ENCODE measurements around the gene CCL8. TPM values are rescaled to one million over a fixed set of nuclear protein-coding genes. Genes with fewer than 3 reads are reported as not detected.
"Not testable (repeated sequence)": the region's sequence is repeated elsewhere in the genome, so short reads cannot be mapped to it uniquely, and the experiment has no call there.

The CCL8 gene
- total and polyA plus RNA-seq, 2 experiments from 2014 or later = not detected

DNA sequence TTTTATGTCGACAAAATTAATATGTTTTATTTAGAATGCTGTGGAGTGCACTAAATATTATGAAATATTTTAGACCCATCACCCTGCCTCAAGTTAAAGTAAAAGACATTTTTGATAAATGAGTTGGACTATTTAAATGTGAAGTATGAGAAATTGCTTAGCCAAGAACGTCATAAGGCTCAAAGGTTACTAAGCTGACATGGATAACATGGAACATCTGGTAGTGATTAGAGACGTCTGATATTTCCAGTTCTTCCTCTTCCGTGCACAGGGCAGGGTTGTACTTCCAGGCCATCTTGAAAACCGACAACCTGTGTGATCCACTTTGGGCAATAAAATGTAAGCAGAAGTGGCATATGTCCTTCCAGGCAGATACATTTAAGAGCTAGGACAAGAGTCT lies 7.2 kb upstream of the CCL8 start:
- TF ChIP-seq, protein P1, sequence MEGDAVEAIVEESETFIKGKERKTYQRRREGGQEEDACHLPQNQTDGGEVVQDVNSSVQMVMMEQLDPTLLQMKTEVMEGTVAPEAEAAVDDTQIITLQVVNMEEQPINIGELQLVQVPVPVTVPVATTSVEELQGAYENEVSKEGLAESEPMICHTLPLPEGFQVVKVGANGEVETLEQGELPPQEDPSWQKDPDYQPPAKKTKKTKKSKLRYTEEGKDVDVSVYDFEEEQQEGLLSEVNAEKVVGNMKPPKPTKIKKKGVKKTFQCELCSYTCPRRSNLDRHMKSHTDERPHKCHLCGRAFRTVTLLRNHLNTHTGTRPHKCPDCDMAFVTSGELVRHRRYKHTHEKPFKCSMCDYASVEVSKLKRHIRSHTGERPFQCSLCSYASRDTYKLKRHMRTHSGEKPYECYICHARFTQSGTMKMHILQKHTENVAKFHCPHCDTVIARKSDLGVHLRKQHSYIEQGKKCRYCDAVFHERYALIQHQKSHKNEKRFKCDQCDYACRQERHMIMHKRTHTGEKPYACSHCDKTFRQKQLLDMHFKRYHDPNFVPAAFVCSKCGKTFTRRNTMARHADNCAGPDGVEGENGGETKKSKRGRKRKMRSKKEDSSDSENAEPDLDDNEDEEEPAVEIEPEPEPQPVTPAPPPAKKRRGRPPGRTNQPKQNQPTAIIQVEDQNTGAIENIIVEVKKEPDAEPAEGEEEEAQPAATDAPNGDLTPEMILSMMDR (IDR thresholded peaks at IDR 0.05; ENCODE audit: low read depth, low read length) = no peak

DNA sequence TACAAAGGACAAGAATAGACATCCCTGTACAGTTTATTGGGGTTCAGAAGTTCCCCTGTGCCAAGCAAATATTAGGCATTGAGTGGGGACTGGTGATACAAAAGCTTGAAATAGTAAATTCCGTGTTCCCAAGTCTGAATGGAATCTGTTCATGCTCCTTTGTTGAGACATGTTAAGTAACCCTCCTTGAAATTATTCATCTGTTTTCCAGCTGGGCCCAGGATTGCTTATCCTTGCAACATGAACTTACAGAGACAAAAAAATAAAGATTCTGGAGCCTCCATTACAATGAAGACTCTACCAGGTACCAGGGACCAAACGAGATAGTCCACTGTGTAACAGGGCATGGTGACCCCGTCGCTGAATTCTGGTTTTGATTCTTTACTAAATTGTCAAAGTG lies 6.1 kb upstream of the CCL8 start:
- peak in 1 of 2 donors; percentile 73 for DNase-seq (ENCODE audit: low read depth in 1 of 2, low spot score in 1 of 2)
- no peaks in the 10 kb centered on the region for H3K4me1 ChIP-seq (ENCODE audit: low read depth)
- TF ChIP-seq, protein P1 (IDR thresholded peaks at IDR 0.05; ENCODE audit: low read depth, low read length) = no peak
- no peak overlapping the region for H3K27ac ChIP-seq
- H3K27me3 ChIP-seq = peaks cover 45% of the 10 kb centered on the region
- H3K9me3 ChIP-seq (ENCODE audit: low read depth) = no peaks in the 10 kb centered on the region
- no peaks in the 10 kb centered on the region for H3K36me3 ChIP-seq
- no peak overlapping the region for H3K4me3 ChIP-seq

More for the DNA sequence above, 7.2 kb upstream of the CCL8 start:
- H3K9me3 ChIP-seq (ENCODE audit: low read depth) = no peaks in the 10 kb centered on the region
- H3K36me3 ChIP-seq = no peaks in the 10 kb centered on the region
- no peaks in the 10 kb centered on the region for H3K4me1 ChIP-seq (ENCODE audit: low read depth)
- peaks cover 45% of the 10 kb centered on the region for H3K27me3 ChIP-seq
- no peak overlapping the region for H3K27ac ChIP-seq
- peak in 1 of 2 donors; percentile 91 for DNase-seq (ENCODE audit: low read depth in 1 of 2, low spot score in 1 of 2)
- H3K4me3 ChIP-seq = no peak overlapping the region

DNA sequence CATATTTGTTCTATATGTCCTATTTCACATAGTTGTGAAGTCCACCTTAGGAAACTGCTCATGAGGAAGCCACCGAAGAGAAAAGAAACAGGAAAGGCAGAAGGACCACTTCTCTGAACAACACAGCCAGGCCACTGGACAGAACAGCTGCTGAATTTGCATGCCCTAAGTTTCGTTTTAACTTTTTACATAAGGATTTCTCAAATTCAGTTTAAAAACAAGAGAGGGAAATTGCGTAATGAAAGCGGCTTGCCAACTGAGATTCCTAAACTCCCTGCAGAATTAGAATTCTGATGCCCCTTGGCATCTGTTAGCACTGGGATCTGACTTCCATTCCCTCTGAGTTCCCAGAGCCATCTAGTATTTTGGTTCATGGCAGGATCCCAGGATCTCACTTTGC lies 5.0 kb upstream of the CCL8 start:
- TF ChIP-seq, protein P1 (IDR thresholded peaks at IDR 0.05; ENCODE audit: low read depth, low read length) = no peak
- DNase-seq (ENCODE audit: low read depth in 1 of 2, low spot score in 1 of 2) = peak in 1 of 2 donors; percentile 95
- H3K27ac ChIP-seq = no peak overlapping the region

DNA sequence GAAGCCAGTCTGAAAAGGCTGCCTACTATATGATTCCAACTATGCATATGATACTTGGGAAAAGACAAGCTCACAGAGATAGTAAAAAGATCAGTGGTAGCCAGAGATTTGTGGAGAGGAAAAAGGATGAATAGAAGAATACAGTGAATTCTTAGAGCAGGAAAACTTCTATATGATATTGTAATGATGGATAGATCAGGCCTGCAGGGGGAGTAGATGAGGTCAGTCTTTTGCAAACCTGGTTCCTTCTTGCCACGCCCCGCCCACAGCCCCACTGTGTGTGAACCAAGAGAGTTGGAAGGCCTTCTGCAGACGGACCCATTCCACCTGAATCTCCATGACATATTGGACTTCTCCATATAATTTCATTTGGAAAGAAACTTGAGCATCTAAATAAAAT lies 761 bp upstream of the CCL8 start:
- no peak overlapping the region for H3K4me3 ChIP-seq
- no peak for DNase-seq (ENCODE audit: low read depth in 1 of 2, low spot score in 1 of 2)
- H3K36me3 ChIP-seq = no peaks in the 10 kb centered on the region
- H3K4me1 ChIP-seq (ENCODE audit: low read depth) = no peaks in the 10 kb centered on the region
- TF ChIP-seq, protein P1 (IDR thresholded peaks at IDR 0.05; ENCODE audit: low read depth, low read length) = peak; percentile 17
- H3K27ac ChIP-seq = no peak overlapping the region
- no peaks in the 10 kb centered on the region for H3K9me3 ChIP-seq (ENCODE audit: low read depth)
- H3K27me3 ChIP-seq = peaks cover 23% of the 10 kb centered on the region

More for the DNA sequence above, 5.0 kb upstream of the CCL8 start:
- Histone ChIP-seq H3K27me3 (peaks cover 45% of the 10 kb centered on the region), H3K4me1 (ENCODE audit: low read depth) (no peaks in the 10 kb centered on the region), H3K9me3 (ENCODE audit: low read depth) (no peaks in the 10 kb centered on the region), H3K36me3 (no peaks in the 10 kb centered on the region), H3K4me3 (no peak overlapping the region)

DNA sequence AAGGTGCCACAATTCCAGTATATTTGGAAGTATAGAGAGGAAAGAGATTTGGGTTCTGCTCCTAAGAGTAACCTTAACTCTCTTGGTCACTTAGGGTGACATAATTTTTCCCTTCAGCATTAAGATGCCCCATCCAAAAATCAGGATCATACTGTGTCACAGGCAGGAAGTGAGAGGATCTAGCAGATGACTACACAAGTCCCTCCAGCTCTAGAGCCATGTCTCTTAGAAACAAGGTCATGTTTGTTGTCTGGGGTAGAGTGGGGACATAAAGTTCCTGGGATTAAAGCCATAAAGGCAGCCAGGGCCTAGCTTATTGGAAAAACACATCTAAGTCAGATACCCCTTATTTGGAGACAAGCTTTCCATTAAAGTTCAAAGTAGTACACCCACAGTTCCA lies 2.7 kb downstream of the CCL8 start:
- Histone ChIP-seq H3K9me3 (ENCODE audit: low read depth) (no peaks in the 10 kb centered on the region), H3K36me3 (no peaks in the 10 kb centered on the region), H3K4me1 (ENCODE audit: low read depth) (no peaks in the 10 kb centered on the region), H3K27ac (no peak overlapping the region), H3K4me3 (no peak overlapping the region), H3K27me3 (no peaks in the 10 kb centered on the region)
- DNase-seq (ENCODE audit: low read depth in 1 of 2, low spot score in 1 of 2) = no peak
- TF ChIP-seq, protein P1 (IDR thresholded peaks at IDR 0.05; ENCODE audit: low read depth, low read length) = no peak

DNA sequence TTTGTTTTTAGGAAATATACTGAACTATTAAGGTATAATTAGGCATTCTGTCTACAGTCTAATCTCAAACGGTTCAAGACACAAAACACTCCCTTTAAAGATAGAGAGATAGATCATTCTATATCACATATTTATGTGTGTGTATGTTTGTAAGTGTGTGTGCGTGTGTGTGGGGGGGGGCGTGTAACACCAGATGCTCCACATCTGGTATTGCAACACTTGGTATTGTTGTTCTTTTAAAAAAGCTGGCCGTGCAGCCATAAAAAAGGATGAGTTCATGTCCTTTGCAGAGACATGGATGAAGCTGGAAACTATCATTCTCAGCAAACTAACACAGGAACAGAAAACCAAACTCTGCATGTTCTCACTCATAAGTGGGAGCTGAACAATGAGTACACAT lies 8.3 kb downstream of the CCL8 start:
- not testable (repeated sequence) for H3K27me3 ChIP-seq; H3K4me1 ChIP-seq (ENCODE audit: low read depth); H3K27ac ChIP-seq; H3K4me3 ChIP-seq; H3K9me3 ChIP-seq (ENCODE audit: low read depth); H3K36me3 ChIP-seq
- peak in 1 of 2 donors; percentile 80 for DNase-seq (ENCODE audit: low read depth in 1 of 2, low spot score in 1 of 2)

Data from cardiac muscle cell (in vitro differentiated cells and primary cell).